Measurements from ENCODE around the gene SLC41A3. TPM values are rescaled to one million over a fixed set of nuclear protein-coding genes. Genes with fewer than 3 reads are reported as not detected.
A peak's percentile ranks its signal among the peaks of the same experiment; 100 is the strongest.

The SLC41A3 gene
- total and polyA plus RNA-seq, 10 of the 15 experiments (the other 5 are each of a cell fraction or from before 2014, with no cell fraction given), result 8.3 to 29.5 (median 16.7) TPM

- TF ChIP-seq PRDM15 (CRISPR knock-in tag; IDR thresholded peaks at IDR 0.05), result no peak
- no peak for TF ChIP-seq NFYA (IDR thresholded peaks at IDR 0.05; ENCODE audit: borderline replicate concordance, low read depth, low read length)
- TF ChIP-seq TAF1 (IDR thresholded peaks at IDR 0.05; ENCODE audit: borderline replicate concordance, low read depth, low read length), result no peak
- no peak for TF ChIP-seq HSF1 (IDR thresholded peaks at IDR 0.05; ENCODE audit: low read depth, low read length)
- TF ChIP-seq HDAC6 (IDR thresholded peaks at IDR 0.05; ENCODE audit: unreplicated experiment), result no peak
- TF ChIP-seq SRF (IDR thresholded peaks at IDR 0.05; ENCODE audit: low read depth in 2 of 2, low read length in 2 of 2), result 0 out of 4 replicates have a peak, but pooled peaks of 1 of the 2 experiments have one; percentile 44
- no peak for TF ChIP-seq CBX3 (IDR thresholded peaks at IDR 0.05; ENCODE audit: borderline replicate concordance, low read depth)
- TF ChIP-seq ZBED1 (IDR thresholded peaks at IDR 0.05; ENCODE audit: borderline replicate concordance), result no peak
- no peak for TF ChIP-seq E2F8 (IDR thresholded peaks at IDR 0.05; ENCODE audit: low read depth, partially characterized antibody)
- no peak for TF ChIP-seq PBX3 (IDR thresholded peaks at IDR 0.05; ENCODE audit: insufficient replicate concordance, low read depth, low read length)
- no peak for TF ChIP-seq NKRF (conservative IDR thresholded peaks at IDR 0.05)
- peak; percentile 38; the same call in 1 of the 2 replicates for TF ChIP-seq NR2F1 (conservative IDR thresholded peaks at IDR 0.05)
- TF ChIP-seq GABPA (IDR thresholded peaks at IDR 0.05; ENCODE audit: low read depth), result no peak
- no peak for TF ChIP-seq USF2 (IDR thresholded peaks at IDR 0.05; ENCODE audit: borderline replicate concordance, low read depth, low read length)
- no peak for TF ChIP-seq EZH2 (IDR thresholded peaks at IDR 0.05; ENCODE audit: borderline replicate concordance, control insufficient read depth, low read depth, low read length)
- TF ChIP-seq TBL1XR1 (IDR thresholded peaks at IDR 0.05; ENCODE audit: low read depth, low read length), result no peak
Measured at GRCh38 chr3:126100634-126101301, 16.8 kb upstream of the SLC41A3 start (continued).
